ENCODE results near the gene MRPL14.

The MRPL14 gene

DNA sequence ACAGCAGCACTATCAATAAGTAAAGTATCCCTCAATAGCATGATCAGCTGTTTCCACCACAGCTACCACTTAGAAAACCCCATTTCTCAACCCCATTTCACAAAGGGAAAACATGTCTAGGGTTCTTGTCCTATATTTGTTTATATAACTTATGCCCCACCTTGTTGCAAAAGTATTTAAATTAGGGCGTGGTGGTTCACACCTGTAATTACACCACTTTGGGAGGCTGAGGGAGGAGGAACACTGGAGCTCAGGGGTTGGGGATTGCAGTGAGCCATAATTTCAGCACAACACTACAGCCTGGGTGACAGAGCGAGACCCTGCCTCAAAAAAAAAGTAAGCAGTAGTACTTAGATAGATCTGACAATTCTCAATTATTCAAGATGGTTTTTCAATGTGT is 3.7 kb downstream of the MRPL14 start:
- TF ChIP-seq, protein P1, sequence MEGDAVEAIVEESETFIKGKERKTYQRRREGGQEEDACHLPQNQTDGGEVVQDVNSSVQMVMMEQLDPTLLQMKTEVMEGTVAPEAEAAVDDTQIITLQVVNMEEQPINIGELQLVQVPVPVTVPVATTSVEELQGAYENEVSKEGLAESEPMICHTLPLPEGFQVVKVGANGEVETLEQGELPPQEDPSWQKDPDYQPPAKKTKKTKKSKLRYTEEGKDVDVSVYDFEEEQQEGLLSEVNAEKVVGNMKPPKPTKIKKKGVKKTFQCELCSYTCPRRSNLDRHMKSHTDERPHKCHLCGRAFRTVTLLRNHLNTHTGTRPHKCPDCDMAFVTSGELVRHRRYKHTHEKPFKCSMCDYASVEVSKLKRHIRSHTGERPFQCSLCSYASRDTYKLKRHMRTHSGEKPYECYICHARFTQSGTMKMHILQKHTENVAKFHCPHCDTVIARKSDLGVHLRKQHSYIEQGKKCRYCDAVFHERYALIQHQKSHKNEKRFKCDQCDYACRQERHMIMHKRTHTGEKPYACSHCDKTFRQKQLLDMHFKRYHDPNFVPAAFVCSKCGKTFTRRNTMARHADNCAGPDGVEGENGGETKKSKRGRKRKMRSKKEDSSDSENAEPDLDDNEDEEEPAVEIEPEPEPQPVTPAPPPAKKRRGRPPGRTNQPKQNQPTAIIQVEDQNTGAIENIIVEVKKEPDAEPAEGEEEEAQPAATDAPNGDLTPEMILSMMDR (conservative IDR thresholded peaks at IDR 0.05; ENCODE audit: low read depth, low read length): no peak
- DNase-seq (ENCODE audit: low read depth): no peak
- no peak overlapping the region for H3K4me3 ChIP-seq (ENCODE audit: low read length)

DNA sequence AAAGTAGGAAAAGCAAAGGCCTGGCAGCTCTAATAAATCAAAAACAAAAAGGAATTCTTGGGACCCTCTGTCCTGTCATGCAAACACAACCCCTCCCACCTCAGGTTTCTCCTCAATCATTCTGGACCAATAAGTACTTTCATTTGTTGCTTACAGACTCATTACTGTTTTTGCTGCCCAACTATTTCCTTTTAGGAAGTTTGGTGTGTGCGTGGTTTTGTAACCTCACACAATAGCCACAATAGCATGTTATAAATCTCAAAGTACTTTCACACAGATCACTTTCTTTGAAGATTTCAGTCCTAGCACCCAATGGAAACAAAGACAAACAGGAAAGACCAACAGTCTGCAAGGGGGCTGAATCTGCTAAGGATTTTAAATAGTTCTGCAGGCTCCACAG is 4.5 kb downstream of the MRPL14 start:
- TF ChIP-seq, protein P1 (conservative IDR thresholded peaks at IDR 0.05; ENCODE audit: low read depth, low read length): no peak
- DNase-seq (ENCODE audit: low read depth): no peak
- no peak overlapping the region for H3K4me3 ChIP-seq (ENCODE audit: low read length)

DNA sequence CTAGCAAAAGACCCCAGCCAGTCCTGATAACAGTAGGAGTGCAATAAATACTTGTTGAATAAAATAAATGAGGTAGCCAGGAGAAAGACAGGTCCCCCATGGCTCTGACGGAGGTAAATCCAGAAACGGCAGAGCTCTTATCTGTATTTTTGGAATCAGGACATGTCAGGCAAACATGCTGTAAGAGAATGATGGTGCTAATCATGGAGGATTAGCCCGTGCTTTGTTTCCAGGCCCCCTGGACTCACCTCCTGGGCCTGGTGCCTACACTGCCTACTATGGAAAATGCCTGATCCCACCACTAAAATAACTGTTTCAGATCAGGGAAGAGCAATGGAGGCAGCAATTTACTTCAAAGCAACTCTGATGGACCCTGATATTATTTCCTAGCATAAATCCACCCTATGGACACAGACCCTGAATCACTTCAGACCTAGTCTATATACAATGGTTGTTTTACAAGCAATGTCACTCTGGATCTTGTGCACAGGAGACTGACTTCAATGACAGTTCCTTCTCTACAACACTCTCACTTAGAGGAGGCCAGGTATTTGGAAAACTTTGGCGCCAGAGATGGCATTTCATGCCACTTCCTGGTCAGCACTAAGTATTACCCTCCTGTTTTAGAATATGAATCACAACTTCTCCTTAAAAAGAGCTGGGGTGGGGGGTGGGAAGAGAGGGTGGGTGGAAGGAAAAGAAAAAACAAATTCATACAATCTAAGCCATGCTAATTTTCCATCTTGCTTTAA is 6.4 kb downstream of the MRPL14 start:
- no peak for DNase-seq (ENCODE audit: low read depth)
- TF ChIP-seq, protein P1 (conservative IDR thresholded peaks at IDR 0.05; ENCODE audit: low read depth, low read length): no peak
- H3K4me3 ChIP-seq (ENCODE audit: low read length): no peak overlapping the region

DNA sequence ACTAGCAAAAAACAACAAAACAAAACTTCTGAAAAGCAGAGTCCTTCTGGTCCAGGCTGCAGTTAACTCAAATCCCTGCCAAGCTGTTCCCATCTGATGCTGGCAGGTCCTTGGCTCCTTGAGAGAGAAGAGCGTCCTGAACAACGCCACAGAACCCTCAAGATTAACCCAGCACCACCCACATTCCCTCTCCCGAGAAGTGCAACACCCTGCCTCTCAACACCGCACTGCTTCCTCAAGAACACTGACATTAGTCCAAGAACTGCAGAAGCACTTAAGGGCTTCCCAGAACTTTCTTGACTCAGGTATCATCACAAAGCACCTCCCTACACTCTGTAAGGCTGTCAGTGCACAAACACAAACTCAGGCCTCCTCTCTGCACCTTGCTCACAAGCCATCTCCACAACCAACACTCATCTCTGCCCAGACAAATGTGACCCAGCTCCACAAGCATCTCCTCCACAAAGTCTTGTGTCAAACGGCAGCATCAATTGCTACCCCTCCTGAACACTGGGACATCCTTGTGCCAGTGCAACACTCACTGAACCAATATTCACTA is 7.5 kb downstream of the MRPL14 start:
- TF ChIP-seq, protein P1 (conservative IDR thresholded peaks at IDR 0.05; ENCODE audit: low read depth, low read length): no peak
- no peak overlapping the region for H3K4me3 ChIP-seq (ENCODE audit: low read length)
- no peak for DNase-seq (ENCODE audit: low read depth)

DNA sequence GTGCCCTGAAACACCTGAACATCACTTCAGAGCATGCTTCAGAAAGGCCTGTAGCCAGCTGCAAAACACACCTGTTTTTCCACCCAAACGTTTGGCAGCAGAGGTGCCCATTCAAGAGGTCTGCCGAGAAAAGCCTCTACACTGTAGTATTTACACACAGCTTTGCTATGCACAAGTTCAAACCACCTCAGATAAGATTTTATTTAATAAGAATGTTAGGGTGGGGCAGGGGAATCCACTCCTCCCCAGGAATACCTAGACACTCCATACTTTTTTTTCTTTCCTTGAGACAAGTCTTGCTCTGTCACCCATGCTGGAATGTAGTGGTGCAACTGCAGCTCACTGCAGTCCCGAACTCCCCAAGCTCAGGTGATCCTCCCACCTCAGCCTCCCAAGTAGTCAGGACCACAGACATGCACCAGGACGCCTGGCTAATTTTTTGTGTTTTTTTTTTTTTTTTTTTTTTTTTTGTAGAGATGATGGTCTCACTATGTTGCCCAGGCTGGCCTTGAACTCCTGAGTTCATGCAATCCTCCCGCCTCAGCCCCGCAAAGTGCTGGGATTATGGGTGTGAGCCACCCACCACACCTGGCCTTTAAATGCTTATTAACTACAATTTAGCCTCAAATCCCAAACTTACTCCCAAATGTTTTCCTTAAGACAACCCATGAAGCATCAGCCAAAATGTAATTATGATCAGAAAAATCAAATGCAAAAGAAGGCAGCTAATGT is 9.7 kb downstream of the MRPL14 start:
- DNase-seq (ENCODE audit: low read depth): no peak
- no peak overlapping the region for H3K4me3 ChIP-seq (ENCODE audit: low read length)
- TF ChIP-seq, protein P1 (conservative IDR thresholded peaks at IDR 0.05; ENCODE audit: low read depth, low read length): no peak

DNA sequence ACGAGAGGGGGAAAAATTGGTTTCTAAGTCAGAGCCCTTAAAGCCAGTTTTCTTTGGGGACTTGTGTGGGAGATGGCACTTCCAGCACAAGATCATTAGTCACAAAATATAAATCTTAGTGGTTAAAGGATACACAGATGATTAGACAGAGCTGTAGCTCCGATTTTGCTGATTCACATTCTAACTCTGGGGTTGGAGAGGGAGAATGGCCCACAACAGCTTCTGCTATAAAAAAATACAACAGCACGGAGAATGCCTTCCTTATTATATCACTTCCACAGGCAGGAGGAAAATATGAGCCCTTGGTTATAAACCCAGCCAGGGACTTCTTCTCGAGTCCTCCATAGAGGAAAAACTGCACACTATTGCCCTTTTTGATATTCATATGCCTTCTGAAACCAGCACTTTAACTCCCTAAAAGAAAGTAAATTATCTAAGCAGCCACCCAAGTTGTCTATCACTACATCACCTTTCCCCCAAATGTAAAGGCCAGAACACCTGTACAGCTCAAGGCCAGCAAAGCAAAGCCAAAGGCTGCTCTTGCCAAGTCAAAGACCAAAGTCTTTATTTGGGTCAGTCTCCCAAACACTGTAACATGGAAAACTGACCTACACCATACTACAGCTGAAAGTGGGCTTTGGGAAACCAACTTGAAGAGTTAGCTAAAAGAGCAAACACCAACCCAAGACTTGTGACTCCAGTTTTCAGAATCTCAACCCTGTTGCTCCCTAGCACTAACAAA is 10.4 kb downstream of the MRPL14 start:
- no peak overlapping the region for H3K4me3 ChIP-seq (ENCODE audit: low read length)
- DNase-seq (ENCODE audit: low read depth): no peak
- TF ChIP-seq, protein P1 (conservative IDR thresholded peaks at IDR 0.05; ENCODE audit: low read depth, low read length): no peak

Measured in retinal pigment epithelial cell (primary cell).